SK-N-SH (cell line): ENCODE measurements around the gene HIF3A. TPM values are rescaled to one million over a fixed set of nuclear protein-coding genes. Genes with fewer than 3 reads are reported as not detected.
A peak's percentile ranks its signal among the peaks of the same experiment; 100 is the strongest.
"Not testable (repeated sequence)": the region's sequence is repeated elsewhere in the genome, so short reads cannot be mapped to it uniquely, and the experiment has no call there.

ENCODE experiments used
- CTCF ChIA-PET: fragments of 300-600, 350-600 bp; formaldehyde crosslinking; extraction: SDS; loops from one replicate; lab custom pipeline; 2021; lab: Yijun Ruan, JAX
- POLR2A ChIA-PET: fragments of 350-600 bp; sonication (Branson Sonifier 250); formaldehyde crosslinking; extraction: SDS; loops from one replicate; lab custom pipeline; 2020; ENCODE audit warnings: antibody characterized with exemption, inconsistent platforms; lab: Yijun Ruan, JAX
- DNase-seq: peaks from one replicate; pipeline ENCODE4 v3.0.0; 2012
- H2AFZ ChIP-seq: fragments of 200-600 bp; sonication (generic); 2 replicates; pipeline ENCODE4 v1.8.1; 2016; ENCODE audit warnings: antibody characterized with exemption, mild to moderate bottlenecking, low read depth
- H3F3A ChIP-seq: fragments of 200-600 bp; sonication (generic); replicated peaks from 2 replicates; pipeline ENCODE3; 2016; ENCODE audit warnings: antibody characterized with exemption, mild to moderate bottlenecking; ENCODE audit not compliant: insufficient read depth
- H3K27ac ChIP-seq, 2 experiments: fragments of 200-500 bp in 1 of 2; fragments of 200-600 bp in 1 of 2; sonication (Bioruptor generic) in 1 of 2; sonication (generic), shearing (Covaris generic) in 1 of 2; 2 replicates each; pipeline versions ENCODE4 v1.5.1 to v1.6.1; 2014 to 2016; ENCODE audit warnings: low read depth in 2 of 2, inconsistent platforms in 1 of 2, low read length in 1 of 2, mild to moderate bottlenecking in 1 of 2, mixed read lengths in 1 of 2
- H3K27me3 ChIP-seq: fragments of 200-600 bp; sonication (generic), shearing (Covaris generic); 2 replicates; pipeline ENCODE4 v1.6.1; 2016; ENCODE audit warnings: mixed run types; ENCODE audit not compliant: insufficient read depth
- H3K36me3 ChIP-seq, 2 experiments: fragments of 200-500 bp in 1 of 2; fragments of 200-600 bp in 1 of 2; sonication (Bioruptor generic) in 1 of 2; sonication (generic) in 1 of 2; replicated peaks in 1 of 2; 2 replicates each; pipeline versions ENCODE3 to v1.5.1; 2014 to 2016; ENCODE audit warnings: low read length in 1 of 2, mild to moderate bottlenecking in 1 of 2; ENCODE audit not compliant: insufficient read depth in 2 of 2, control insufficient read depth in 1 of 2
- H3K4me1 ChIP-seq, 2 experiments: fragments of 200-500 bp in 1 of 2; fragments of 200-600 bp in 1 of 2; sonication (Bioruptor generic) in 1 of 2; sonication (generic), shearing (Covaris generic) in 1 of 2; 2 replicates each; pipeline versions ENCODE4 v1.5.1 to v1.6.1; 2014 to 2016; ENCODE audit warnings: low read depth in 1 of 2, low read length in 1 of 2, mixed run types in 1 of 2; ENCODE audit not compliant: insufficient read depth in 2 of 2, control insufficient read depth in 1 of 2
- H3K4me2 ChIP-seq: fragments of 200-600 bp; sonication (generic), shearing (Covaris generic); 2 replicates; pipeline ENCODE4 v1.6.1; 2017; ENCODE audit warnings: mixed run types
- H3K4me3 ChIP-seq, 2 experiments: fragments of 200-500 bp in 1 of 2; fragments of 200-600 bp in 1 of 2; sonication (Bioruptor generic) in 1 of 2; sonication (generic), shearing (Covaris generic) in 1 of 2; 2 replicates each; pipeline versions ENCODE4 v1.5.1 to v1.8.1; 2014 to 2016; ENCODE audit warnings: low read depth in 2 of 2, inconsistent platforms in 1 of 2, low read length in 1 of 2, mild to moderate bottlenecking in 1 of 2, mixed read lengths in 1 of 2, moderate library complexity in 1 of 2
- H3K79me2 ChIP-seq: fragments of 200-600 bp; sonication (generic); 2 replicates; pipeline ENCODE4 v1.8.1; 2017; ENCODE audit warnings: mild to moderate bottlenecking; ENCODE audit not compliant: insufficient read depth
- H3K9ac ChIP-seq: fragments of 200-600 bp; sonication (generic); 2 replicates; pipeline ENCODE4 v1.6.1; 2017; ENCODE audit warnings: mixed run types
- H3K9me2 ChIP-seq: fragments of 200-600 bp; sonication (generic); 2 replicates; pipeline ENCODE4 v1.6.1; 2017; ENCODE audit warnings: mixed run types
- H3K9me3 ChIP-seq: fragments of 200-600 bp; sonication (generic); 2 replicates; pipeline ENCODE4 v1.6.1; 2017; ENCODE audit warnings: mixed run types, mild to moderate bottlenecking, moderate library complexity
- H4K20me1 ChIP-seq: fragments of 200-600 bp; sonication (generic); 2 replicates; pipeline ENCODE4 v1.6.1; 2017; ENCODE audit warnings: mild to moderate bottlenecking, mixed run types; ENCODE audit not compliant: insufficient read depth
- FOSL2 ChIP-seq: IDR thresholded peaks from 2 replicates; pipeline ENCODE4 v1.4.0; 2012; ENCODE audit warnings: low read depth, mild to moderate bottlenecking, moderate library complexity, borderline replicate concordance
- JUND ChIP-seq: IDR thresholded peaks from 2 replicates; pipeline ENCODE4 v1.4.0; 2012
- NFIC ChIP-seq: IDR thresholded peaks from 2 replicates; pipeline ENCODE4 v1.4.0; 2012; ENCODE audit warnings: borderline replicate concordance
- POLR2AphosphoS5 ChIP-seq: IDR thresholded peaks from 2 replicates; pipeline ENCODE4 v1.6.1; 2012; ENCODE audit warnings: low read depth, low read length
- RXRA ChIP-seq: IDR thresholded peaks from 2 replicates; pipeline ENCODE4 v1.4.0; 2012; ENCODE audit warnings: low read depth, mild to moderate bottlenecking, borderline replicate concordance
- TCF12 ChIP-seq: IDR thresholded peaks from 2 replicates; pipeline ENCODE4 v1.4.0; 2012
- WGBS: methylation state at CpG from one replicate; pipeline ENCODE4 v1.1.6; 2017; ENCODE audit warnings: low lambda C conversion rate; 5-methylcytosine and 5-hydroxymethylcytosine counted together
- polyA plus RNA-seq, 3 experiments: library from polyadenylated mRNA; depleted of rRNA; stranded (reverse); fragments of >200 nt; gene quantifications; 2 replicates each; pipeline ENCODE4 v1.2.3, GENCODE V29; 2012
- TF ChIP-seq, protein P1 (sequence below): IDR thresholded peaks from 2 replicates; pipeline ENCODE4; 2012
- TF ChIP-seq, protein P2 (sequence below): IDR thresholded peaks from 2 replicates; pipeline ENCODE4 v1.4.0; 2012; ENCODE audit warnings: low read depth, borderline replicate concordance

HIF3A gene
- polyA plus RNA-seq, 1 of the 3 experiments (the other 2 are of a cell fraction): 0.92 TPM

DNA sequence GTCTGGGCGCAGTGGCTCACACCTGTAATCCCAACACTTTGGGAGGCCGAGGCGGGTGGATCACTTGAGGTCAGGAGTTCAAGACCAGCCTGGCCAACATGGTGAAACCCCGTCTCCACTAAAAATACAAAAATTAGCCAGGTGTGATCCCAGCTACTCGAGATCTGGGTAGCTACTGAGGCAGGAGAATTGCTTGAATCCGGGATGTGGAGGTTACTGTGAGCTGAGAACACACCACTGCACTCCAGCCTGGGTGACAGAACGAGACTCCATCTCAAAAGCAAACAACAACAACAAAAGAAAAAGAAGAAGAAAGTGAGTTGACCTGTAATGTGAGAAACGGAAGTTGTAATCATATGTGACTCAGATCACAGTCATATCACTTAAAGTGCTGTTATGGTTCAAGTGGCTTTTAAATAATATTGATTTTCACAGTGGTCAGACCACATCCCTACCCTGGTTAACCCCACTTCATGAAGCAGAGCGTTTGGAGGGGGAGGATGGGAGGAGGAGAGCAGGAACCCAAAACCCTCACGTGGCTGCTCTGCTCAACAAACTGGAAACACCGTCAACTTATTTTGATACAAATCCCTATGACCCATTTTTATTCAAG lies 34.1 kb upstream of the HIF3A start:
- peak overlapping the region; percentile 51; the same call in 1 of the 2 replicates for H3K4me2 ChIP-seq
- POLR2A ChIA-PET, H3K4me3 ChIP-seq, H2AFZ ChIP-seq, DNase-seq, H3K9me2 ChIP-seq, H3K9me3 ChIP-seq, H3F3A ChIP-seq, H3K9ac ChIP-seq, H3K36me3 ChIP-seq, H3K79me2 ChIP-seq, H4K20me1 ChIP-seq, H3K27ac ChIP-seq, H3K4me1 ChIP-seq: not testable (repeated sequence)
- WGBS: 20% methylated on average over 11 of the region's 11 CpGs
- TF ChIP-seq FOSL2: peak; percentile 69; the same call in 1 of the 2 replicates
- TF ChIP-seq JUND: 0 out of 2 replicates have a peak, but pooled peaks have one; percentile 39
- TF ChIP-seq, protein P1, sequence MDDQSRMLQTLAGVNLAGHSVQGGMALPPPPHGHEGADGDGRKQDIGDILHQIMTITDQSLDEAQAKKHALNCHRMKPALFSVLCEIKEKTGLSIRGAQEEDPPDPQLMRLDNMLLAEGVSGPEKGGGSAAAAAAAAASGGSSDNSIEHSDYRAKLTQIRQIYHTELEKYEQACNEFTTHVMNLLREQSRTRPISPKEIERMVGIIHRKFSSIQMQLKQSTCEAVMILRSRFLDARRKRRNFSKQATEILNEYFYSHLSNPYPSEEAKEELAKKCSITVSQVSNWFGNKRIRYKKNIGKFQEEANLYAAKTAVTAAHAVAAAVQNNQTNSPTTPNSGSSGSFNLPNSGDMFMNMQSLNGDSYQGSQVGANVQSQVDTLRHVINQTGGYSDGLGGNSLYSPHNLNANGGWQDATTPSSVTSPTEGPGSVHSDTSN: peak; percentile 56
- TF ChIP-seq, protein P2, sequence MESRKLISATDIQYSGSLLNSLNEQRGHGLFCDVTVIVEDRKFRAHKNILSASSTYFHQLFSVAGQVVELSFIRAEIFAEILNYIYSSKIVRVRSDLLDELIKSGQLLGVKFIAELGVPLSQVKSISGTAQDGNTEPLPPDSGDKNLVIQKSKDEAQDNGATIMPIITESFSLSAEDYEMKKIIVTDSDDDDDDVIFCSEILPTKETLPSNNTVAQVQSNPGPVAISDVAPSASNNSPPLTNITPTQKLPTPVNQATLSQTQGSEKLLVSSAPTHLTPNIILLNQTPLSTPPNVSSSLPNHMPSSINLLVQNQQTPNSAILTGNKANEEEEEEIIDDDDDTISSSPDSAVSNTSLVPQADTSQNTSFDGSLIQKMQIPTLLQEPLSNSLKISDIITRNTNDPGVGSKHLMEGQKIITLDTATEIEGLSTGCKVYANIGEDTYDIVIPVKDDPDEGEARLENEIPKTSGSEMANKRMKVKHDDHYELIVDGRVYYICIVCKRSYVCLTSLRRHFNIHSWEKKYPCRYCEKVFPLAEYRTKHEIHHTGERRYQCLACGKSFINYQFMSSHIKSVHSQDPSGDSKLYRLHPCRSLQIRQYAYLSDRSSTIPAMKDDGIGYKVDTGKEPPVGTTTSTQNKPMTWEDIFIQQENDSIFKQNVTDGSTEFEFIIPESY: peak; percentile 26; the same call in 1 of the 2 replicates
- peak; percentile 24; the same call in 1 of the 2 replicates for TF ChIP-seq NFIC
- TF ChIP-seq RXRA: peak; percentile 68; the same call in 1 of the 2 replicates
- peak; percentile 27; the same call in 1 of the 2 replicates for TF ChIP-seq POLR2AphosphoS5
- peak; percentile 74 for TF ChIP-seq TCF12
- peaks cover 55% of the 10 kb centered on the region for H3K27me3 ChIP-seq
- CTCF ChIA-PET: interaction anchor here (1.2 to 9.4 kb wide), 5 partner anchors 18 to 236 kb away, joined by 3 to 132 read pairs (median 18); no protein-coding TSS in a partner anchor

DNA sequence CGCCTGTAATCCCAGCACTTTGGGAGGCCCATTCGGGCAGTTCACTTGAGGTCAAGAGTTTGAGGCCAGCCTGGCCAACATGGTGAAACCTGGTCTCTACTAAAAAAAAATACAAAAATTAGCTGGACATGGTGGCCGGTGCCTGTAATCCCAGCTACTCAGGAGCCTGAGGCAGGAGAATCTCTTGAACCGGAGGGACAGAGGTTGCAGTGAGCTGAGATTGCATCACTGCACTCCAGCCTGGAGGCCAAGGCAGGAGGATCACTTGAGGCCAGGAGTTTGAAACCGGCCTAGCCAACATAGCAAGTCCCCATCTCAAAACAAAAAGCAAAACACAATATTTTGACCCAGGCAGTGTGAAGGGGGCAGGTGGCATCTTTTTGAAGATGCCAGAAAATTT lies 32.0 kb upstream of the HIF3A start:
- not testable (repeated sequence) for H3K4me1 ChIP-seq
- CTCF ChIA-PET: interaction anchor here (0.6 to 9.4 kb wide), 46 partner anchors 8 to 256 kb away, joined by 3 to 132 read pairs (median 5); partner anchors contain the start of genes IGFL4, PGLYRP1 and PPP5C

More for the DNA sequence above, 32.0 kb upstream of the HIF3A start:
- H3K79me2 ChIP-seq, H3K27ac ChIP-seq, H3K36me3 ChIP-seq, H2AFZ ChIP-seq, H3K9me3 ChIP-seq, H3K4me2 ChIP-seq, H3K9me2 ChIP-seq, DNase-seq, H3K4me3 ChIP-seq, H3F3A ChIP-seq, H4K20me1 ChIP-seq, POLR2A ChIA-PET, H3K9ac ChIP-seq: not testable (repeated sequence)
- peaks cover 35% of the 10 kb centered on the region for H3K27me3 ChIP-seq
- WGBS: 46% methylated on average over 5 of the region's 5 CpGs
